Fibroblast of villous mesenchyme (primary cell): ENCODE results near the gene GGCX. TPM values are rescaled to one million over a fixed set of nuclear protein-coding genes. Genes with fewer than 3 reads are reported as not detected.

ENCODE experiments used
- DNase-seq: peaks from one replicate; pipeline ENCODE4 v3.0.0-alpha.2; 2010; ENCODE audit warnings: low read depth
- H3K4me3 ChIP-seq: 2 replicates; pipeline ENCODE4 v1.5.1; 2011; ENCODE audit warnings: low read depth, mild to moderate bottlenecking, low read length
- CTCF ChIP-seq: IDR thresholded peaks from 2 replicates; pipeline ENCODE4 v1.5.1; 2012; ENCODE audit warnings: low read depth, mild to moderate bottlenecking, low read length; ENCODE audit not compliant: insufficient read depth
- total RNA-seq: library from RNA; depleted of rRNA; stranded (reverse); fragments of >200 nt; gene quantifications from 2 replicates; pipeline ENCODE4 v1.2.3, GENCODE V29; 2012

Gene GGCX
- total RNA-seq, 1 donor = 51.4 TPM

GRCh38 chr2:85584857-85585780 is 23.8 kb upstream of the GGCX start:
- H3K4me3 ChIP-seq = peak overlapping the region; percentile 64
- TF ChIP-seq CTCF = no peak
- peak; percentile 55 for DNase-seq

GRCh38 chr2:85584354-85584856 is 23.1 kb upstream of the GGCX start, which contains the start of gene VAMP5:
Gene VAMP5 (plus strand): TSS chr2:85584431. CDS start chr2:85584491, 60 bp downstream.
- peak within 1 kb of the TSS; percentile 64 for H3K4me3 ChIP-seq
- DNase-seq = peak; percentile 27
- TF ChIP-seq CTCF = no peak

GRCh38 chr2:85583667-85584353 is 22.5 kb upstream of the GGCX start:
- TF ChIP-seq CTCF = no peak
- peak overlapping the region; percentile 56 for H3K4me3 ChIP-seq
- DNase-seq = peak; percentile 28

- no peak overlapping the region for H3K4me3 ChIP-seq
- TF ChIP-seq CTCF = no peak
- DNase-seq = no peak
These were observed 21.2 kb upstream of the GGCX start for GRCh38 chr2:85582492-85582891.

- DNase-seq = no peak
These were observed 18.9 kb upstream of the GGCX start for GRCh38 chr2:85580206-85580605.

More at GRCh38 chr2:85580206-85580605, 18.9 kb upstream of the GGCX start:
- H3K4me3 ChIP-seq = no peak overlapping the region
- no peak for TF ChIP-seq CTCF
